ENCODE data around the gene NRG2.

The NRG2 gene

DNA sequence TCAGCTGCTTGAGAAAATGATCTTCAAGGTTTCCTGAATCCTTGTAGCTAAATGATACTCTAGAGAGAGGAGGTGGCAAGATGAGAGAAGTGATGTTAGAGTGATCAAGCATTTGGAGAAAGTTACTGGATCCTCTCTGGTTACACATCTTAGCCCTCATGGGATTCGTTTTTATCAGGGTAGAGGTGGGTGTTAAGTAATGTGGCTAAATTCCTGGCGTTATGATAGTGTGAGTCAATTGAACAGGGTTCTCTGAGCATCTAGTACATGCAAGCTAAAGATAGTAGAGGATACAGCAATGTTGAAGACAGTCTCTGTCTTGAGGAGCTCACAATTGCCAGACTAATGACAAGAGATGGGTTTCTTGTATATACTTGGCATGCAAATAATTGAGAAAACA is 123.8 kb downstream of the NRG2 start:
- no peak overlapping the region for H3K4me3 ChIP-seq (ENCODE audit: low read depth, low read length)
- no peak for TF ChIP-seq CTCF (IDR thresholded peaks at IDR 0.05; ENCODE audit: low read depth, low read length)

GRCh38 chr5:139915834-139916233 is 127.3 kb downstream of the NRG2 start:
- no peak overlapping the region for H3K4me3 ChIP-seq (ENCODE audit: low read depth, low read length)
- TF ChIP-seq CTCF (IDR thresholded peaks at IDR 0.05; ENCODE audit: low read depth, low read length), result no peak

DNA sequence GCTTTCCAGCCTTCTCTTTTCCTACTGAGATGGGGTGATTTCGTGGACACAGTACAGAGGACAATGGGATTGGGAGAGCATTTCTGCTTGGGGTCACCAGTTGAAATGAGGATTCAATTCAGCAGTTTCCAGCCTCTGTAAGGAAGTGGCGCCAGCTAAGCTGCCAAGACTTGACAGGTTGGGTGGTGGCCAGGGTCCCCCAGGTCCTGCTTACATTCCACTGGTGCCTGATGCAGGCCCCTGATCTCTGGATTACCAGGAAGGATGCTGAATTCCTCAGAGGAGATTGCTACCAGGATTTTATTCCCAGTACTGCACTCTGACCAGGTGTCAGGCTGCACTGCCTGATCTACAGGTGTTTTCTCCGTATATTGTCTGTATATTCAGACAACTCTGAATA is 127.8 kb downstream of the NRG2 start:
- no peak overlapping the region for H3K4me3 ChIP-seq (ENCODE audit: low read depth, low read length)
- no peak for TF ChIP-seq CTCF (IDR thresholded peaks at IDR 0.05; ENCODE audit: low read depth, low read length)

DNA sequence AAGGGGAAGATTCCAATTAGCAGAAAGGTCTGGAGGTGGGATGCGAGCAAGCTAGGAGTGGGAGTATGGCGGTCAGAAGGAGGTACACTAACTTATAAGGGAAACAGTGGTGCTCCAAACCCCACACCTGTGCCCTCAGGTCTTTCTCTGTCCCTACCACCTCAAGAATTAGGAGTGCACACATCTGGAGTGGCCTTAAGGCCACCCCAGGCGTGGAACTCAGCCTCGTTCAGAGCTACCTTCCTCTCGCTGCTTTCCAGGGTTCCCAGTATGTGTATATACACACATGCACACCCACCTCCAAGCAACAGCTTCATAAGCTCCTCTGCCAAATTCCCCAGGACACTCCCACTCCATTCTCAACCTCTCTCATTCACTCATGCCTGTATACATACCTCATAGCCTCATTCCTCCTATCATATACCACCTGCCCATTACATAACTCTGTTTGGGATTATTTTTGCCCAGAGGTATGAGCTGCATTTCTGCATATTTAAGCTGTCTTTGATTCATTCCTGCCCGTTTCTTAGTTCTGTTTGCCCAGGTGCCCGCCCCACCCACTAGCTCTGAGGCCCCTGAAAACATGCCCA is 128.8 kb downstream of the NRG2 start:
- H3K4me3 ChIP-seq (ENCODE audit: low read depth, low read length), result no peak overlapping the region
- no peak for TF ChIP-seq CTCF (IDR thresholded peaks at IDR 0.05; ENCODE audit: low read depth, low read length)

DNA sequence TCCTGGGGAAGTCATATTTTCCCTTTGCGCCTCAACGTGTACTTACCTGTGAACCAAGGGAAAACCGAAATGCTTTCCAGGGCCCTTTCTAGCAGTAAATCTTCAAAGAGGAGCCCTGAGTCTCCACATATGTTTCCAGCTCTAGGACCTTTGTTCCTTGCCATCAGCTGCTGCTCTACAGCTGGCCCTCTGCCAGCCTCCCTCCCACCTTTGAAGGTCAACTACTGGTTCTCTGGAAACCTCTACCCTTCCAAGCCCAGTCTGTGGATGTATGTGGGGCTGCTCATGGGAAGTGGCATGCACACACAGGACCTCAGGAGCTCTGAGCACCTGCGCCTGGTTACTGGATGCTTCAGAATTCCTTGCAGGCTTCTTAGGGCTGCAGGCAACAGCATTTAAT is 130.3 kb downstream of the NRG2 start:
- no peak overlapping the region for H3K4me3 ChIP-seq (ENCODE audit: low read depth, low read length)
- TF ChIP-seq CTCF (IDR thresholded peaks at IDR 0.05; ENCODE audit: low read depth, low read length), result no peak

DNA sequence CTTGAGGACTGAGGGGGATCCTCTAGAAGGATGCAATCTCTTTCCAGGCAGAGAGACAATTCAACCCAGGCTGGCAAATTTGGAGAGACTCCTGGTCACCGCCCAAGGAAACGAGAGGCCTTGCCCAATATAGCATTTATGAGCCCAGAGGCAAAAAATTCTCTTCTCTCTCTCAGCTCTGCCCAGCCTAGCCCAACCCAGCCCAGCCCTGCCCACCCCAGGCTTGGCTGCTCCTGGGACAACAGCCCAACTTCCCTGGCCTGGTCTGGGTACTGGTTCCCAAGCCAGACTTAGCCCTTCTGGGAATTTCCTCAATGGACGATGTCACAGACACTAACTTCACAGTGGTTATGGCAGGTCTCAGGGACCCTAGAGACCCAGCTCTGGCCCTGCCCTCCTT is 130.9 kb downstream of the NRG2 start:
- TF ChIP-seq CTCF (IDR thresholded peaks at IDR 0.05; ENCODE audit: low read depth, low read length), result no peak
- H3K4me3 ChIP-seq (ENCODE audit: low read depth, low read length), result no peak overlapping the region

DNA sequence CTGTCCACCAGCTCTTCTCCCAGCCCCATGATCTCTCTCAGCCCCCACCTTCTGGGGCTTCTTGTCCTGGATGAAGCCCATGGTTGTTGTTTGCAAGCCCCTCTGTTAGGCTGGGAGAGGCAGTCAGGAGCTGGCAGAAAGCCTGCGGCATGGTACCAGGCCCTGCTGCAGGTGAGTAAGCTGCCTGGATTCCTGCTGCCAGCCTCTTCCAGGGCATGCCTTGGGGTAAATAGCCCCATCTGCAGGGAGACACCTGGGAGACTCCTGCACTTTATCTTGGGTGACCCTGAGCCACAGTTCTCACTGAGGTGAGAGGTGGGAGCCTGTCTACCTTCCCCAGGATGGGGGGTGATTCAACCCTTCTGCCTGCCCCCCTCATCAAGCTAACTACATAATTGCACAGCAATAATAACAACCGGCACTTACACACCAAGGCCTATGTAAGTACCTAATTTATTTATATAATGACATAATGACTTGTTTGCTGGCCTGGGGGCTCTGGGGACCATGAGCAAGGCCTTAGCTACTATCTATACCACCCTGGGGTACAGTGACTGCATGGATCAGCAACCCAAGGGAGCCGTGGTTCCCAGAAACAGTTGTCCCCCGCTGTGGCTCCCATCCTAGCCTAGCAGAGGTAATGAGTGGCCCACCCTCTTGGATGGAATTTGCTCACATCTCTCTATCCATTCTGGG is 131.5 kb downstream of the NRG2 start:
- no peak overlapping the region for H3K4me3 ChIP-seq (ENCODE audit: low read depth, low read length)
- no peak for TF ChIP-seq CTCF (IDR thresholded peaks at IDR 0.05; ENCODE audit: low read depth, low read length)
